Activated CD8-positive, alpha-beta memory T cell treated with anti-CD3 and anti-CD28 coated beads for 36 hours (primary cell): Measurements from ENCODE around the gene ACTMAP. TPM values are rescaled to one million over a fixed set of nuclear protein-coding genes. Genes with fewer than 3 reads are reported as not detected.

Experiments used
- CTCF ChIA-PET: fragments of 350-600 bp; sonication (Branson Sonifier 250); formaldehyde crosslinking; loops from one replicate; lab custom pipeline; 2021; ENCODE audit warnings: antibody characterized with exemption; lab: Charles Lee
- POLR2A ChIA-PET: fragments of 350-600 bp; sonication (Branson Sonifier 250); formaldehyde crosslinking; loops from one replicate; lab custom pipeline; 2021; ENCODE audit warnings: antibody characterized with exemption; lab: Charles Lee
- total RNA-seq, 2 experiments: library from RNA; stranded (reverse); gene quantifications; one replicate each; pipeline ENCODE4 v1.2.3, GENCODE V29; 2021

ACTMAP gene
- total RNA-seq, 2 experiments from 2014 or later: 9.2 to 9.8 TPM

- POLR2A ChIA-PET: interaction anchor here (0.8 to 3.1 kb wide), 4 partner anchors 9 to 94 kb away, joined by 3 to 10 read pairs (median 6); partner anchors contain the start of gene RAB4B
- CTCF ChIA-PET: interaction anchor here (0.7 to 2.1 kb wide), 7 partner anchors 19 to 153 kb away, joined by 3 to 7 read pairs (median 3); partner anchors contain the start of gene RAB4B
These were observed 6.3 kb upstream of the ACTMAP start for GRCh38 chr19:40756502-40757110.

GRCh38 chr19:40755791-40756190, 5.5 kb upstream of the ACTMAP start:
- ChIA-PET CTCF (interaction anchor here (0.9 to 2.1 kb wide), 7 partner anchors 20 to 121 kb away, joined by 3 to 7 read pairs (median 3); partner anchors contain the start of gene RAB4B), POLR2A (interaction anchor here (1.0 to 1.5 kb wide), 3 partner anchors 10 to 93 kb away, joined by 3 to 8 read pairs (median 3); no protein-coding TSS in a partner anchor)

- CTCF ChIA-PET: interaction anchor here (0.6 to 2.2 kb wide), 11 partner anchors 11 to 271 kb away, joined by 3 to 16 read pairs (median 4); partner anchors contain the start of genes COQ8B and RAB4B
- POLR2A ChIA-PET: interaction anchor here (0.6 to 4.1 kb wide), 8 partner anchors 9 to 562 kb away, joined by 3 to 40 read pairs (median 5); partner anchors contain the start of genes BLVRB and RAB4B
These were observed 5.0 kb upstream of the ACTMAP start for GRCh38 chr19:40755248-40755624.

- CTCF ChIA-PET: interaction anchor here (0.6 to 2.2 kb wide), 11 partner anchors 12 to 271 kb away, joined by 3 to 16 read pairs (median 5); partner anchors contain the start of genes COQ8B and RAB4B
- POLR2A ChIA-PET: interaction anchor here (0.6 to 4.1 kb wide), 12 partner anchors 9 to 563 kb away, joined by 3 to 40 read pairs (median 4); partner anchors contain the start of genes BLVRB, ITPKC and RAB4B
These were observed 4.5 kb upstream of the ACTMAP start for GRCh38 chr19:40754611-40755247.

GRCh38 chr19:40752257-40752781, 2.0 kb upstream of the ACTMAP start:
- ChIA-PET CTCF (interaction anchor here (0.8 to 3.4 kb wide), 6 partner anchors 26 to 89 kb away, joined by 3 to 17 read pairs (median 6); partner anchors contain the start of genes COQ8B, ITPKC and RAB4B), POLR2A (interaction anchor here (0.6 to 4.1 kb wide), 11 partner anchors 10 to 1684 kb away, joined by 3 to 40 read pairs (median 3); partner anchors contain the start of genes BLVRB, EGLN2, ITPKC and NUMBL)

- POLR2A ChIA-PET: interaction anchor here (0.5 to 4.1 kb wide), 11 partner anchors 13 to 592 kb away, joined by 3 to 40 read pairs (median 4); partner anchors contain the start of genes COQ8B, EGLN2, ITPKC and NUMBL
- CTCF ChIA-PET: interaction anchor here (1.0 to 3.4 kb wide), 5 partner anchors 27 to 68 kb away, joined by 3 to 17 read pairs (median 5); partner anchors contain the start of genes EGLN2 and RAB4B
These were observed 729 bp upstream of the ACTMAP start, which contains the start of gene SNRPA for GRCh38 chr19:40750874-40751537. TSS of gene SNRPA (plus strand) at chr19:40751203. CDS start at chr19:40751409, 206 bp downstream.

- CTCF ChIA-PET: no interaction called here
- POLR2A ChIA-PET: no interaction called here
These were observed 2.7 kb downstream of the ACTMAP start for GRCh38 chr19:40747536-40747935.

- CTCF ChIA-PET: interaction anchor here (1.6 to 1.9 kb wide), 2 partner anchors 42 to 74 kb away, joined by 4 to 6 read pairs; no protein-coding TSS in a partner anchor
- POLR2A ChIA-PET: no interaction called here
These were observed 4.9 kb downstream of the ACTMAP start for GRCh38 chr19:40745402-40745780.

GRCh38 chr19:40744554-40745401, 5.5 kb downstream of the ACTMAP start:
- ChIA-PET POLR2A (no interaction called here), CTCF (interaction anchor here (0.9 to 1.9 kb wide), 5 partner anchors 34 to 124 kb away, joined by 3 to 7 read pairs (median 4); no protein-coding TSS in a partner anchor)

GRCh38 chr19:40743926-40744325, 6.4 kb downstream of the ACTMAP start:
- ChIA-PET POLR2A (no interaction called here), CTCF (interaction anchor here (0.5 to 1.9 kb wide), 5 partner anchors 9 to 125 kb away, joined by 3 to 7 read pairs (median 4); no protein-coding TSS in a partner anchor)

GRCh38 chr19:40742886-40743285, 7.4 kb downstream of the ACTMAP start:
- ChIA-PET CTCF (interaction anchor here (1.2 to 2.5 kb wide), 3 partner anchors 63 to 108 kb away, joined by 3 to 7 read pairs (median 6); no protein-coding TSS in a partner anchor), POLR2A (interaction anchor here (1.1 kb wide), 1 partner anchor 26 kb away, joined by 3 read pairs; the partner anchor contains the start of genes COQ8B and ITPKC)

- CTCF ChIA-PET: interaction anchor here (0.6 to 2.5 kb wide), 3 partner anchors 64 to 446 kb away, joined by 3 to 6 read pairs (median 3); no protein-coding TSS in a partner anchor
- POLR2A ChIA-PET: interaction anchor here (0.7 to 1.1 kb wide), 2 partner anchors 14 to 25 kb away, joined by 3 to 4 read pairs; partner anchors contain the start of genes COQ8B and ITPKC
These were observed 7.8 kb downstream of the ACTMAP start for GRCh38 chr19:40742477-40742876.

GRCh38 chr19:40741527-40742390, 8.5 kb downstream of the ACTMAP start:
- ChIA-PET POLR2A (interaction anchor here (0.7 kb wide), 1 partner anchor 15 kb away, joined by 4 read pairs; no protein-coding TSS in a partner anchor), CTCF (interaction anchor here (0.6 to 2.5 kb wide), 4 partner anchors 8 to 447 kb away, joined by 3 to 6 read pairs (median 3); no protein-coding TSS in a partner anchor)

- ChIA-PET POLR2A (no interaction called here), CTCF (interaction anchor here (0.8 to 2.5 kb wide), 2 partner anchors 9 to 106 kb away, joined by 3 to 6 read pairs; no protein-coding TSS in a partner anchor)
These were observed 9.5 kb downstream of the ACTMAP start for GRCh38 chr19:40740747-40741146.

GRCh38 chr19:40739871-40740703, 10.2 kb downstream of the ACTMAP start:
- ChIA-PET POLR2A (no interaction called here), CTCF (interaction anchor here (2.5 kb wide), 1 partner anchor 105 kb away, joined by 6 read pairs; no protein-coding TSS in a partner anchor)
